Measurements from ENCODE around the gene AGAP3.
A peak's percentile ranks its signal among the peaks of the same experiment; 100 is the strongest.

DNA sequence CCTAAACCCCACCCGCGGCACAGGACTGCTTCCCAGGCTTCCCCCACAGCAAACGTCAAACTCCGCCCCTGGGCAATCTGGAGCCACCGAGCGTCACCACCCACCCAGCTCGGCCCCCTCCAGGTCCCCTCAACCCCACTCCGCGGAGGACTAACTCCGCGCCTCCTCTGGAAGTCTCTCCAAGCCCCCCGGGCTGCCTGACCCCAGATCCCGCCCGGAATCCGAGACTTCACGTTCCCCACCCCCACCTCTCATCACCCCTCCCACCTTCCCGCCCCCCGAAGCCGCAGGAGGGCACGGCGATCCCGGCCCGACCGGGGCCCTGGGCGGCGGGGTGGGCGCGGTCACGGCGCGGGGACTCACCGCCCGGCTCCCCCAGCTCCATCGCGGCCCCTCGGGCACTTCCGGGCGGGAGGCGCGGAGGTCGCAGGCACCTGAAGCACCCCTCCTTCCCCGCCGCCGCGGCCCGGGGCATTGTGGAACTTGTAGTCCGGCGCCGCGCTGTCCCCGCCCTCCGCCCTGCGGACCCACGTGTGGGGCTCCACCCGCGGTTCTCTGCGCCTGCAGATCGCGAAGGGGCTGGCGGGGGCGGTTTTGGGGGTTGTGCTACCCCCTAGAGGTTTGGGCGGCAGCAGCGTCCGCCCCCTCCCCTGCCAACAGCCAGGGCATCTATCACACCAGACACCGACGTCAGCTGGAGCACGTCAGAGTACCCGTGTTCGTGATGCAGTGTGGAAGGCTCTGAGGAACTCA is 3.0 kb upstream of the AGAP3 start, which contains the start of gene TMUB1:
- no peak for TF ChIP-seq TAF1 (IDR thresholded peaks at IDR 0.05; ENCODE audit: borderline replicate concordance, insufficient read depth, low read length)
- TF ChIP-seq, protein P1, sequence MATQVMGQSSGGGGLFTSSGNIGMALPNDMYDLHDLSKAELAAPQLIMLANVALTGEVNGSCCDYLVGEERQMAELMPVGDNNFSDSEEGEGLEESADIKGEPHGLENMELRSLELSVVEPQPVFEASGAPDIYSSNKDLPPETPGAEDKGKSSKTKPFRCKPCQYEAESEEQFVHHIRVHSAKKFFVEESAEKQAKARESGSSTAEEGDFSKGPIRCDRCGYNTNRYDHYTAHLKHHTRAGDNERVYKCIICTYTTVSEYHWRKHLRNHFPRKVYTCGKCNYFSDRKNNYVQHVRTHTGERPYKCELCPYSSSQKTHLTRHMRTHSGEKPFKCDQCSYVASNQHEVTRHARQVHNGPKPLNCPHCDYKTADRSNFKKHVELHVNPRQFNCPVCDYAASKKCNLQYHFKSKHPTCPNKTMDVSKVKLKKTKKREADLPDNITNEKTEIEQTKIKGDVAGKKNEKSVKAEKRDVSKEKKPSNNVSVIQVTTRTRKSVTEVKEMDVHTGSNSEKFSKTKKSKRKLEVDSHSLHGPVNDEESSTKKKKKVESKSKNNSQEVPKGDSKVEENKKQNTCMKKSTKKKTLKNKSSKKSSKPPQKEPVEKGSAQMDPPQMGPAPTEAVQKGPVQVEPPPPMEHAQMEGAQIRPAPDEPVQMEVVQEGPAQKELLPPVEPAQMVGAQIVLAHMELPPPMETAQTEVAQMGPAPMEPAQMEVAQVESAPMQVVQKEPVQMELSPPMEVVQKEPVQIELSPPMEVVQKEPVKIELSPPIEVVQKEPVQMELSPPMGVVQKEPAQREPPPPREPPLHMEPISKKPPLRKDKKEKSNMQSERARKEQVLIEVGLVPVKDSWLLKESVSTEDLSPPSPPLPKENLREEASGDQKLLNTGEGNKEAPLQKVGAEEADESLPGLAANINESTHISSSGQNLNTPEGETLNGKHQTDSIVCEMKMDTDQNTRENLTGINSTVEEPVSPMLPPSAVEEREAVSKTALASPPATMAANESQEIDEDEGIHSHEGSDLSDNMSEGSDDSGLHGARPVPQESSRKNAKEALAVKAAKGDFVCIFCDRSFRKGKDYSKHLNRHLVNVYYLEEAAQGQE (IDR thresholded peaks at IDR 0.05; ENCODE audit: insufficient read depth in 1 of 2, low read depth in 2 of 2, low read length in 2 of 2) = no peak
- no peak; the same call in 1 of the 2 replicates for TF ChIP-seq SIN3A (IDR thresholded peaks at IDR 0.05; ENCODE audit: borderline replicate concordance, insufficient read depth, low read length)
- peak; percentile 28; the same call in 1 of the 2 replicates for TF ChIP-seq POLR2AphosphoS5 (IDR thresholded peaks at IDR 0.05; ENCODE audit: low read depth, low read length)
- no peak for TF ChIP-seq FOXP2 (optimal IDR thresholded peaks at IDR 0.05; ENCODE audit: borderline replicate concordance, extremely low read depth, extremely low read length, insufficient read depth)

All from PFSK-1 (cell line).